H1 (cell line): ENCODE measurements around the gene ACBD6. TPM values are rescaled to one million over a fixed set of nuclear protein-coding genes. Genes with fewer than 3 reads are reported as not detected.

ENCODE experiments used
- CTCF ChIA-PET: fragments of 300-600 bp; sonication (Branson Sonifier 250); formaldehyde crosslinking; loops from one replicate; lab custom pipeline; 2021; ENCODE audit not compliant: partially characterized antibody; lab: Charles Lee
- POLR2A ChIA-PET: fragments of 300-600 bp; sonication (Branson Sonifier 250); formaldehyde crosslinking; loops from one replicate; lab custom pipeline; 2021; ENCODE audit warnings: inconsistent platforms; ENCODE audit not compliant: partially characterized antibody; lab: Charles Lee
- DNase-seq, 2 experiments: peaks; one replicate each; pipeline versions ENCODE4 v3.0.0 to v3.0.0-alpha.2; 2010 to 2022; ENCODE audit warnings: low spot score in 2 of 2, low read depth in 1 of 2, mixed read lengths in 1 of 2
- FAIRE-seq: peaks from 2 replicates; lab custom pipeline; 2011; peaks lifted over from hg19 to GRCh38; lab: Jason Lieb, UNC
- H2AFZ ChIP-seq: 2 replicates; pipeline ENCODE4 v1.8.1; 2012; ENCODE audit warnings: low read length, inconsistent platforms
- H2AK5ac ChIP-seq: 2 replicates; pipeline ENCODE4 v1.6.1; 2013; ENCODE audit warnings: low read depth, low read length
- H2BK120ac ChIP-seq: replicated peaks from 2 replicates; pipeline ENCODE3; 2013; ENCODE audit warnings: low read depth, low read length, inconsistent platforms
- H2BK12ac ChIP-seq: 2 replicates; pipeline ENCODE4 v1.6.1; 2013; ENCODE audit warnings: low read depth, low read length
- H2BK15ac ChIP-seq: 2 replicates; pipeline ENCODE4 v1.6.1; 2013; ENCODE audit warnings: low read length
- H2BK20ac ChIP-seq: 2 replicates; pipeline ENCODE4 v1.6.1; 2013; ENCODE audit warnings: low read length
- H2BK5ac ChIP-seq: 2 replicates; pipeline ENCODE4 v1.6.1; 2013; ENCODE audit warnings: low read depth, low read length
- H3K14ac ChIP-seq: 2 replicates; pipeline ENCODE4 v1.6.1; 2013; ENCODE audit warnings: inconsistent platforms; ENCODE audit not compliant: insufficient read length
- H3K18ac ChIP-seq: 2 replicates; pipeline ENCODE4 v1.6.1; 2013; ENCODE audit warnings: low read length; ENCODE audit errors: extremely low read depth
- H3K23ac ChIP-seq: 2 replicates; pipeline ENCODE4 v1.6.1; 2013; ENCODE audit warnings: inconsistent platforms; ENCODE audit not compliant: insufficient read length
- H3K23me2 ChIP-seq: 2 replicates; pipeline ENCODE4 v1.6.1; 2013; ENCODE audit warnings: low read depth, low read length
- H3K27ac ChIP-seq: 2 replicates; pipeline ENCODE4 v1.6.1; 2011; ENCODE audit warnings: low read depth, low read length, inconsistent platforms
- H3K27me3 ChIP-seq, 4 experiments: replicated peaks in 1 of 4; 1 replicate in 1 of 4; 2 replicates in 3 of 4; pipeline versions ENCODE4 v1.6.1 to v1.8.1; 2011 to 2013; ENCODE audit warnings: low read length in 3 of 4, mild to moderate bottlenecking in 3 of 4, inconsistent platforms in 2 of 4, mixed read lengths in 2 of 4, moderate library complexity in 1 of 4; ENCODE audit not compliant: control insufficient read depth in 3 of 4, insufficient read depth in 3 of 4; ENCODE audit errors: extremely low read depth in 1 of 4
- H3K36me3 ChIP-seq, 4 experiments: 2 replicates each; pipeline versions ENCODE4 v1.6.1 to v1.8.1; 2011 to 2013; ENCODE audit warnings: mild to moderate bottlenecking in 4 of 4, low read length in 3 of 4, moderate library complexity in 2 of 4, control low read depth in 1 of 4, inconsistent platforms in 1 of 4; ENCODE audit not compliant: insufficient read depth in 4 of 4, control insufficient read depth in 2 of 4
- H3K4ac ChIP-seq: replicated peaks from 2 replicates; pipeline ENCODE3; 2013; ENCODE audit warnings: low read length, low read depth, mixed read lengths, inconsistent platforms; ENCODE audit not compliant: insufficient read length
- H3K4me1 ChIP-seq, 4 experiments: replicated peaks in 1 of 4; 1 replicate in 1 of 4; 2 replicates in 3 of 4; pipeline versions ENCODE4 v1.6.1 to v1.8.1; 2011 to 2013; ENCODE audit warnings: low read length in 3 of 4, inconsistent platforms in 2 of 4, mixed read lengths in 1 of 4; ENCODE audit not compliant: insufficient read depth in 4 of 4, control insufficient read depth in 3 of 4
- H3K4me2 ChIP-seq, 2 experiments: 2 replicates each; pipeline versions ENCODE4 v1.6.1 to v1.8.1; 2011 to 2013; ENCODE audit warnings: low read depth in 2 of 2, low read length in 2 of 2, control low read depth in 1 of 2, inconsistent platforms in 1 of 2, mild to moderate bottlenecking in 1 of 2; ENCODE audit not compliant: insufficient read depth in 1 of 2
- H3K4me3 ChIP-seq, 4 experiments: fragments of 200-600, 300-600 bp in 1 of 4; sonication (generic), shearing (Covaris generic), sonication (Bioruptor Twin) in 1 of 4; 2 replicates each; pipeline versions ENCODE4 v1.5.1 to v1.8.1; 2011 to 2016; ENCODE audit warnings: low read length in 4 of 4, low read depth in 3 of 4, control low read depth in 2 of 4, inconsistent platforms in 2 of 4, mild to moderate bottlenecking in 2 of 4, mixed read lengths in 1 of 4, moderate library complexity in 1 of 4; ENCODE audit not compliant: insufficient read depth in 2 of 4; ENCODE audit errors: extremely low read depth in 1 of 4
- H3K56ac ChIP-seq: replicated peaks from 2 replicates; pipeline ENCODE3; 2013; ENCODE audit warnings: low read depth, mild to moderate bottlenecking, mixed read lengths, low read length, inconsistent platforms; ENCODE audit not compliant: insufficient read length
- H3K79me1 ChIP-seq: 2 replicates; pipeline ENCODE4 v1.6.1; 2013; ENCODE audit warnings: low read depth, low read length, control low read depth
- H3K79me2 ChIP-seq, 2 experiments: 2 replicates each; pipeline versions ENCODE4 v1.6.1 to v1.8.1; 2012 to 2013; ENCODE audit warnings: low read length in 2 of 2, mild to moderate bottlenecking in 2 of 2, inconsistent platforms in 1 of 2; ENCODE audit not compliant: insufficient read depth in 2 of 2, control insufficient read depth in 1 of 2
- H3K9ac ChIP-seq, 4 experiments: replicated peaks in 1 of 4; 1 replicate in 1 of 4; 2 replicates in 3 of 4; pipeline versions ENCODE4 v1.6.1 to v1.8.1; 2011 to 2013; ENCODE audit warnings: low read depth in 3 of 4, low read length in 3 of 4, control low read depth in 2 of 4, mild to moderate bottlenecking in 2 of 4, moderate library complexity in 2 of 4, inconsistent platforms in 1 of 4; ENCODE audit errors: extremely low read depth in 1 of 4
- H3K9me3 ChIP-seq, 2 experiments: 2 replicates each; pipeline versions ENCODE4 v1.6.1 to v1.8.1; 2012 to 2013; ENCODE audit warnings: mild to moderate bottlenecking in 2 of 2, moderate library complexity in 2 of 2, control low read depth in 1 of 2, inconsistent platforms in 1 of 2, low read depth in 1 of 2, low read length in 1 of 2, mixed read lengths in 1 of 2; ENCODE audit not compliant: insufficient read depth in 2 of 2
- H4K20me1 ChIP-seq, 2 experiments: replicated peaks in 1 of 2; 2 replicates each; pipeline versions ENCODE3 to v1.8.1; 2011 to 2013; ENCODE audit warnings: inconsistent platforms in 2 of 2, low read length in 2 of 2, mild to moderate bottlenecking in 1 of 2; ENCODE audit not compliant: insufficient read depth in 2 of 2, control insufficient read depth in 1 of 2
- H4K5ac ChIP-seq: 2 replicates; pipeline ENCODE4 v1.6.1; 2013; ENCODE audit warnings: low read length, low read depth, mixed read lengths, inconsistent platforms; ENCODE audit not compliant: insufficient read length
- H4K8ac ChIP-seq: 2 replicates; pipeline ENCODE4 v1.8.0; 2013; ENCODE audit warnings: mild to moderate bottlenecking, moderate library complexity, low read length, inconsistent platforms; ENCODE audit not compliant: insufficient read depth; ENCODE audit errors: extremely low read depth
- H4K91ac ChIP-seq: replicated peaks from 2 replicates; pipeline ENCODE3; 2013; ENCODE audit warnings: low read length, mixed read lengths, inconsistent platforms; ENCODE audit not compliant: insufficient read length
- BACH1 ChIP-seq: IDR thresholded peaks from 2 replicates; pipeline ENCODE4 v1.6.1; 2012; ENCODE audit warnings: low read length, improper control_type of control experiment
- BCL11A ChIP-seq, 2 experiments: IDR thresholded peaks; one replicate each; pipeline ENCODE4 v1.6.1; 2011; ENCODE audit warnings: low read depth in 2 of 2, low read length in 2 of 2, mild to moderate bottlenecking in 2 of 2
- CHD2 ChIP-seq: IDR thresholded peaks from 2 replicates; pipeline ENCODE4 v1.6.1; 2012; ENCODE audit warnings: low read length, improper control_type of control experiment
- CTBP2 ChIP-seq: IDR thresholded peaks from 2 replicates; pipeline ENCODE4 v1.7.0; 2011; ENCODE audit warnings: borderline replicate concordance, mild to moderate bottlenecking, moderate library complexity, mixed read lengths, low read length; ENCODE audit not compliant: insufficient read depth, insufficient read length
- GTF2F1 ChIP-seq: IDR thresholded peaks from 2 replicates; pipeline ENCODE4 v1.6.1; 2012; ENCODE audit warnings: low read depth, low read length, improper control_type of control experiment, borderline replicate concordance
- KDM1A ChIP-seq: fragments of 200-600, 300-600 bp; sonication (generic); IDR thresholded peaks from 2 replicates; pipeline ENCODE4 v1.7.1; 2016; ENCODE audit warnings: mild to moderate bottlenecking, low read length, borderline replicate concordance
- KDM5A ChIP-seq: fragments of 200-600 bp; IDR thresholded peaks from 2 replicates; pipeline ENCODE4 v1.7.1; 2012; ENCODE audit warnings: mild to moderate bottlenecking, low read length, inconsistent platforms, mixed read lengths
- PHF8 ChIP-seq: fragments of 200-600 bp; sonication (generic); conservative IDR thresholded peaks from 2 replicates; pipeline ENCODE4 v1.7.1; 2012; ENCODE audit warnings: low read depth, mild to moderate bottlenecking, inconsistent platforms, low read length, moderate library complexity
- RBBP5 ChIP-seq: IDR thresholded peaks from 2 replicates; pipeline ENCODE4 v1.7.1; 2012; ENCODE audit warnings: low read depth, mild to moderate bottlenecking, inconsistent platforms, low read length, moderate library complexity, borderline replicate concordance
- SP1 ChIP-seq: IDR thresholded peaks from 2 replicates; pipeline ENCODE4 v1.6.1; 2011; ENCODE audit warnings: low read depth, low read length
- TAF7 ChIP-seq: optimal IDR thresholded peaks from 2 replicates; pipeline ENCODE3; 2011; ENCODE audit warnings: low read depth, mild to moderate bottlenecking, inconsistent platforms, low read length, moderate library complexity, borderline replicate concordance
- WGBS, 2 experiments: shearing (Covaris generic) in 1 of 2; methylation state at CpG; one replicate each; pipeline versions ENCODE4 v1.1.6 to v1.1.7; 2013 to 2015; ENCODE audit warnings: low lambda C conversion rate in 2 of 2, mixed read lengths in 2 of 2, inconsistent platforms in 1 of 2, low coverage in 1 of 2, missing lambda C conversion rate in 1 of 2; ENCODE audit not compliant: insufficient replicate concordance in 2 of 2, insufficient coverage in 1 of 2, insufficient read length in 1 of 2; ENCODE audit errors: extremely low coverage in 1 of 2, missing lambda C conversion rate in 1 of 2; 5-methylcytosine and 5-hydroxymethylcytosine counted together
- polyA plus RNA-seq, 7 experiments: library from polyadenylated mRNA; depleted of rRNA in 3 of 7; stranded (reverse) in 5 of 7; unstranded in 2 of 7; fragments of >200 nt in 5 of 7; fragments of 200-250 nt in 2 of 7; gene quantifications; 1 replicate in 5 of 7; 2 replicates in 1 of 7; 4 replicates in 1 of 7; pipeline versions ENCODE4 v1.2.1 to v1.2.3, GENCODE V29; 2011 to 2013; ENCODE audit warnings: missing spikeins in 2 of 7, mixed read lengths in 2 of 7
- total RNA-seq: library from RNA; stranded (reverse); fragmentation: NEBNext Ultra II Directional; extraction: Animal tissue kit (Norgen Biotek cat#: 25700); gene quantifications from 2 replicates; pipeline ENCODE4 v1.2.1, GENCODE V29; 2021
- TF ChIP-seq, protein P1 (sequence below): IDR thresholded peaks from 2 replicates; pipeline ENCODE4 v1.6.1; 2011; ENCODE audit warnings: low read length, improper control_type of control experiment

The ACBD6 gene
- total and polyA plus RNA-seq, 2 of the 8 experiments (the other 6 are each of a cell fraction or from before 2014, with no cell fraction given), result 52.0 to 67.7 TPM

DNA sequence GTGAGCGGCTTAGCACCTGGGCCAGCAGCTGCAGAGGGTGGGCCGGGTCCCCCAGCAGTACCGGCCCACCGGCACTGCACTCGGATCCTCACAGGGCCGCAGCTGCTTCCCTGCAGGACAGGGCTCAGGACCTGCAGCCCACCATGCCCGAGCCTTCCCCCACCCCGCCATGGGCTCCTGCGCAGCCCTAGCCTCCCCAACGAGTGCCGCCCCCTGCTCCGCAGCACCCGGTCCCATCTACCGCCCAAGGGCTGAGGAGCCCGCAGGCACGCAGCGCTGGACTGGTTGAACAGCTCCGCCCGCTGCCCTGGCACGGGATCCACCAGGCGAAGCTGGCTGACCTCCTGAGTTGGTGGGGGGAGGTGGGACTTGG, 6.3 kb upstream of the ACBD6 start:
- H3K27me3 ChIP-seq, result no peaks in the 10 kb centered on the region
- H2BK12ac ChIP-seq, result no peak overlapping the region
- H3K4me2 ChIP-seq, result no peak overlapping the region
- no peak overlapping the region for H2BK15ac ChIP-seq
- no peak overlapping the region for H3K18ac ChIP-seq
- H2AFZ ChIP-seq, result no peak overlapping the region
- DNase-seq (no peak), FAIRE-seq (no peak)
- 97% methylated on average over 15 of the region's 21 CpGs; no CpG with 5 or more reads in 1 of the 2 experiments for WGBS, 2 experiments
- no peak overlapping the region for H3K56ac ChIP-seq
- no peak overlapping the region for H3K4ac ChIP-seq
- TF ChIP-seq, protein P1, sequence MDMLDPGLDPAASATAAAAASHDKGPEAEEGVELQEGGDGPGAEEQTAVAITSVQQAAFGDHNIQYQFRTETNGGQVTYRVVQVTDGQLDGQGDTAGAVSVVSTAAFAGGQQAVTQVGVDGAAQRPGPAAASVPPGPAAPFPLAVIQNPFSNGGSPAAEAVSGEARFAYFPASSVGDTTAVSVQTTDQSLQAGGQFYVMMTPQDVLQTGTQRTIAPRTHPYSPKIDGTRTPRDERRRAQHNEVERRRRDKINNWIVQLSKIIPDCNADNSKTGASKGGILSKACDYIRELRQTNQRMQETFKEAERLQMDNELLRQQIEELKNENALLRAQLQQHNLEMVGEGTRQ, result no peak
- no peak for TF ChIP-seq CTBP2
- TF ChIP-seq BACH1, result no peak
- no peak for TF ChIP-seq PHF8
- TF ChIP-seq BCL11A (IDR thresholded peaks at IDR 0.05; ENCODE audit: low read depth in 2 of 2, low read length in 2 of 2), result no peak
- TF ChIP-seq TAF7, result no peak
- no peak for TF ChIP-seq KDM1A
- no peak for TF ChIP-seq SP1
- no peak for TF ChIP-seq CHD2
- TF ChIP-seq RBBP5, result no peak
- no peak for TF ChIP-seq KDM5A
- no peak for TF ChIP-seq GTF2F1
- no peak overlapping the region for H3K14ac ChIP-seq
- H2BK120ac ChIP-seq, result no peak overlapping the region
- no peak overlapping the region for H2BK5ac ChIP-seq
- CTCF ChIA-PET, result interaction anchor here (0.8 to 1.4 kb wide), 4 partner anchors 11 to 455 kb away, joined by 3 read pairs; no protein-coding TSS in a partner anchor
- H4K8ac ChIP-seq, result no peak overlapping the region
- POLR2A ChIA-PET, result interaction anchor here (1.6 kb wide), 1 partner anchor 12 kb away, joined by 5 read pairs; no protein-coding TSS in a partner anchor
- no peaks in the 10 kb centered on the region for H3K79me2 ChIP-seq
- no peak overlapping the region for H3K9ac ChIP-seq
- no peaks in the 10 kb centered on the region for H4K20me1 ChIP-seq
- H3K4me1 ChIP-seq, result peaks cover 0 to 3% (median 0%) of the 10 kb centered on the region in 4 experiments; a peak in 1 of 7 replicates
- H3K9me3 ChIP-seq, result peaks cover 13 to 18% of the 10 kb centered on the region in 2 experiments
- peaks cover 0 to 3% (median 0%) of the 10 kb centered on the region in 4 experiments; a peak in 1 of 8 replicates for H3K36me3 ChIP-seq
- H3K79me1 ChIP-seq, result no peaks in the 10 kb centered on the region
- H3K4me3 ChIP-seq, result no peak overlapping the region
- no peaks in the 10 kb centered on the region for H3K23me2 ChIP-seq
- no peak overlapping the region for H3K27ac ChIP-seq
- no peak overlapping the region for H2AK5ac ChIP-seq
- no peak overlapping the region for H2BK20ac ChIP-seq
- H3K23ac ChIP-seq, result no peak overlapping the region
- no peak overlapping the region for H4K91ac ChIP-seq
- no peak overlapping the region for H4K5ac ChIP-seq
